ENCODE results near the gene COL1A2. TPM values are rescaled to one million over a fixed set of nuclear protein-coding genes. Genes with fewer than 3 reads are reported as not detected.

COL1A2 gene
- total RNA-seq, 1 experiment from 2014 or later = 42.1 TPM

DNA sequence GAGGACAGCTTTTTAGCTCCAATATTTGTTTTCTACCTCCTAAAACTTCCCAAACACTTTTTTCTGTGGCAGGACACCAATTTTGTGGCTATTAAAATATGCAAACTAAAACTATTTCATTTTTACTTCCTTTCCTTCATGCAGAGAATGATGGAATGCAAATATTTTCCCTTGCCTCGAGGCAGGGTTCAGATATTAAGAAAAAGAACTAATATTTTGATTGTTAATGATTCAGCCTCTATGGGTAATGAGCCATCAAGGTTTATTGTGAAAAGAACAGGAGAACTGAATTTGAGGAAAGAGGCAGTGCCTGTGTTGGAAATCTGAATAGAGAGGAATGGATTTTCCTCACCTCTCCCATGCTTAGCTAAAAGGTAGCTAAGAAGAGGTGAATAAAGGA is 71.8 kb downstream of the COL1A2 start:
- H3K27ac Mint-ChIP-seq = no peak overlapping the region
- Histone ChIP-seq H3K18ac (ENCODE audit: insufficient read length, low read depth, low read length) (no peak overlapping the region), H2BK120ac (ENCODE audit: low read depth, low read length, poor library complexity, severe bottlenecking) (no peak overlapping the region), H4K91ac (ENCODE audit: insufficient read length, low read depth, low read length) (no peak overlapping the region), H4K5ac (ENCODE audit: insufficient read length, low read depth, low read length) (no peak overlapping the region), H3K79me2 (ENCODE audit: insufficient read depth, low read length) (no peaks in the 10 kb centered on the region), H3K56ac (ENCODE audit: insufficient read length, low read depth, low read length) (no peak overlapping the region), H3K14ac (ENCODE audit: insufficient read depth, low read length) (no peak overlapping the region), H2BK15ac (ENCODE audit: low read depth, low read length) (no peak overlapping the region), H3K4me2 (ENCODE audit: insufficient read depth, insufficient read length, low read length) (no peak overlapping the region), H4K20me1 (ENCODE audit: control insufficient read depth, insufficient read depth, insufficient read length) (no peaks in the 10 kb centered on the region), H4K8ac (replicated peaks; ENCODE audit: insufficient read length, low read depth, low read length) (no peak overlapping the region), H3K4ac (ENCODE audit: low read depth, low read length) (no peak overlapping the region), H2BK20ac (ENCODE audit: low read depth, low read length, poor library complexity, severe bottlenecking) (no peak overlapping the region), H3K79me1 (ENCODE audit: insufficient read depth, low read depth, low read length, poor library complexity, severe bottlenecking) (no peaks in the 10 kb centered on the region), H3K27ac (ENCODE audit: insufficient read length, low read depth, low read length) (no peak overlapping the region), H3K23me2 (ENCODE audit: insufficient read length, low read depth, low read length, poor library complexity, severe bottlenecking) (no peaks in the 10 kb centered on the region), H3K9me3 (ENCODE audit: control insufficient read depth, low read depth, low read length) (no peaks in the 10 kb centered on the region), H3K23ac (ENCODE audit: insufficient read length, low read depth, low read length) (no peak overlapping the region), H3T11ph (ENCODE audit: low read length) (no peak overlapping the region), H3K4me1 (ENCODE audit: insufficient read depth, low read length) (no peaks in the 10 kb centered on the region), H3K27me3 (ENCODE audit: insufficient read depth, low read length) (no peaks in the 10 kb centered on the region), H2BK5ac (ENCODE audit: insufficient read length, low read length) (no peak overlapping the region), H2AK5ac (ENCODE audit: insufficient read length, low read length) (no peak overlapping the region), H2BK12ac (ENCODE audit: insufficient read length, low read depth, low read length) (no peak overlapping the region), H3K9ac (ENCODE audit: extremely low read depth, insufficient read length, low read length) (no peak overlapping the region), H2AFZ (ENCODE audit: low read length) (no peak overlapping the region)
- H3K4me3 Mint-ChIP-seq = no peak overlapping the region
- TF ChIP-seq, protein P1, sequence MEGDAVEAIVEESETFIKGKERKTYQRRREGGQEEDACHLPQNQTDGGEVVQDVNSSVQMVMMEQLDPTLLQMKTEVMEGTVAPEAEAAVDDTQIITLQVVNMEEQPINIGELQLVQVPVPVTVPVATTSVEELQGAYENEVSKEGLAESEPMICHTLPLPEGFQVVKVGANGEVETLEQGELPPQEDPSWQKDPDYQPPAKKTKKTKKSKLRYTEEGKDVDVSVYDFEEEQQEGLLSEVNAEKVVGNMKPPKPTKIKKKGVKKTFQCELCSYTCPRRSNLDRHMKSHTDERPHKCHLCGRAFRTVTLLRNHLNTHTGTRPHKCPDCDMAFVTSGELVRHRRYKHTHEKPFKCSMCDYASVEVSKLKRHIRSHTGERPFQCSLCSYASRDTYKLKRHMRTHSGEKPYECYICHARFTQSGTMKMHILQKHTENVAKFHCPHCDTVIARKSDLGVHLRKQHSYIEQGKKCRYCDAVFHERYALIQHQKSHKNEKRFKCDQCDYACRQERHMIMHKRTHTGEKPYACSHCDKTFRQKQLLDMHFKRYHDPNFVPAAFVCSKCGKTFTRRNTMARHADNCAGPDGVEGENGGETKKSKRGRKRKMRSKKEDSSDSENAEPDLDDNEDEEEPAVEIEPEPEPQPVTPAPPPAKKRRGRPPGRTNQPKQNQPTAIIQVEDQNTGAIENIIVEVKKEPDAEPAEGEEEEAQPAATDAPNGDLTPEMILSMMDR (conservative IDR thresholded peaks at IDR 0.05) = no peak
- DNase-seq = no peak
- peaks cover 4 to 5% of the 10 kb centered on the region in 2 experiments for H3K4me1 Mint-ChIP-seq
- WGBS (ENCODE audit: extremely low coverage, insufficient read length, low lambda C conversion rate) = no CpG with 5 or more reads among the region's 1 CpG
- H3K9me3 Mint-ChIP-seq = peaks cover 0 to under 1% of the 10 kb centered on the region in 2 experiments; a peak in 2 of 5 replicates
- H3K27me3 Mint-ChIP-seq (ENCODE audit: low read depth) = no peaks in the 10 kb centered on the region
- no peaks in the 10 kb centered on the region for H3K36me3 Mint-ChIP-seq (ENCODE audit: insufficient read depth in 1 of 3, low read depth in 3 of 3)

All from H9 (cell line).